HTR-8/SVneo (cell line): ENCODE measurements around the gene DOCK7.
A peak's percentile ranks its signal among the peaks of the same experiment; 100 is the strongest.

ENCODE experiments used
- DNase-seq: peaks from one replicate; pipeline ENCODE4 v3.0.0; 2011; ENCODE audit warnings: low spot score, mixed read lengths; ENCODE audit not compliant: insufficient read length
- FAIRE-seq: peaks from 2 replicates; lab custom pipeline; 2011; peaks lifted over from hg19 to GRCh38; lab: Jason Lieb, UNC

The DOCK7 gene

DNA sequence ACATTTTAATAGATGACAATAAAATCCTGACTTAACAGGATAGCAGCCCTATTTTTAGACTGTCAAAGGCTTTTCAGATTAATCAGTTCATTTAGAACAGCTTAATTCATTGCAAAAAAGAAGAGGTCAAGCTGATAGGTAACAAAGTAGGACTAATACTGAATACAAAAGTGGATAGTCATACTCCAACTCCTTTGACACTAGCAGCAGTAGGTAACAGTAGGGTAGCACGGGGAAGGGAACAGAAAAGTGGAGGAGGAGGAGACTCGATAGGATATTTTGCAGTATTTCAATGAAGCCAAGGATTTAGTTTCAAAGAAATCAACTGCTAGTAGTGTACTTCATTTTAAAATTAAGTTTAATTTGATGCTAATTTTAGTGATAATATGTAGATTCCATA, 200.2 kb downstream of the DOCK7 start:
- DNase-seq (no peak), FAIRE-seq (no peak)

DNA sequence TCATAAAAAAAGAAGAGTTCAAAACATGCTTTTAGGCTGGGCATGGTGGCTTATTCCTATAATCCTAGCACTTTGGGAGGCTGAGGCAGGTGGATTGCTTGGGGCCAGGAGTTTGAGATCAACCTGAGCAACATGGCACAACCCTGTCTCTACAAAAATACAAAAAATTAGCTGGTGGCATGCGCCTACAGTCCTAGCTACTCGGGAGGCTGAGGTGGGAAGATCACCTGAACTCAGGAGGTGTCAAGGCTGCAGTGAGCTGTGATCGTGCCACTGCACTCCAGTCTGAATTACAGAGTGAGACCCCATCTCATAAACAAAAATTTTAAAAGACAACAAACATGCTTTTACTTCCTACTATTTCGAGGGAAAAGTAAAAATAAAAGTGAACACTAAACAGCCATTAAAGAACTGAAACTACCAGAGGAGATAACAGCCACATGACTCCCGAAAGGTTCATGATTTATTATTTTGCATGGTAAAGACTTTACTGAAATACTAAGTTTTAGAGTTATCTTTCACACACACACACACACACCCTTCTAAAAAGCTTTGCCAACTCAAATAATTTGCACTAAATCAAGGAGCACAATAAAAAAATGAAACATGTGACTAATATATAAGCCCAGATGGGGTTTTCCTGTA, 203.2 kb downstream of the DOCK7 start:
- no peak for FAIRE-seq
- no peak for DNase-seq

DNA sequence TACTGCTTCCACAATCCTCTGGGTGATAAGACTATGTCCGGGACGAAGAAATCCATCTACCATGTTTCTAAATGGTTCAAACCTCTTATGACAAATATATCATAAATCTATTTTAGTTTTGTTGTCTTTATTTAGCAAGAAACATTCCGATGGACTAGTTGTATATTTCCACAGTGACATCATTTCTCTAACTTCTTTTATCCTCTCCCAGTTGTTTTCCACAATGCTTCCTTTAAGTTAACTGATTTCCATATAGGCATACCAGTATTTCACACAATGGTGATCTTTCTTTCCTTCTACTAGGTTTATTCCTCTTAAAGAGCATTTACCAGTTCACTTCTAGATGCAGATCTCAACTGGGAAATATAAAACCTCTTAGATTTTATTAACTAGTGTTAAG, 206.5 kb downstream of the DOCK7 start:
- no peak for FAIRE-seq

DNA sequence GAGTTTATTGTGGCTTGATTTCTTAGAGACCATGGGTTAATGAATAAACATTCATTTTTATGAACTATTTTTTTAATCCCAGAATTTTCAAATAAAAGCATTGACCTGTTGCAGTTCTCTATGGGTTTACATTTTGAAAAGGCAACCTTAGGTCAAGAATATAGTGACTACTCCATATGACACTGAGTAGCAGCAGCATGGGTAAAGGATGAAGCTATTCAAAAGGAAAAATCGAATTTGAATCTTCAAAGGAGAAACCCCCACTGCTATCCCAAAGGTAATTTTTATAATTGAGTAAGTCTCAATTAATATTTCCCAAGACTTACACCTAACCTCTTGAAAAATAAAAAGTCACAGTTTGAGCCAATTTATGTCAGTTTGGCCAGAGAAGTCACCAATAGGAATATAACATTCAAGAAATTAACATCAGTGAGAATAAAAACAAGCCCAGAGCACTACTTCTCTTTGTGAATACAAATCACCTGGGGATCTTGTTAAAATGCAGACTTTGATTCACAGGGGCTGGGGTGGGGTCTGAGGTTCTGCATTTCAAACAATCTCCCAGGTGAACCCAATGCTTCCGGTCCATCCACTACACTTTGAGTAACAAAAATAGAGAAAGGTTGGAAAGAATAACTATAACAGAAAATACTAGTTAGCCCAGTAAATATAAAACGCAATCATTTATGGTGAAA, 211.5 kb downstream of the DOCK7 start:
- FAIRE-seq (no peak), DNase-seq (no peak)

More for the DNA sequence above, 206.5 kb downstream of the DOCK7 start:
- no peak for DNase-seq

DNA sequence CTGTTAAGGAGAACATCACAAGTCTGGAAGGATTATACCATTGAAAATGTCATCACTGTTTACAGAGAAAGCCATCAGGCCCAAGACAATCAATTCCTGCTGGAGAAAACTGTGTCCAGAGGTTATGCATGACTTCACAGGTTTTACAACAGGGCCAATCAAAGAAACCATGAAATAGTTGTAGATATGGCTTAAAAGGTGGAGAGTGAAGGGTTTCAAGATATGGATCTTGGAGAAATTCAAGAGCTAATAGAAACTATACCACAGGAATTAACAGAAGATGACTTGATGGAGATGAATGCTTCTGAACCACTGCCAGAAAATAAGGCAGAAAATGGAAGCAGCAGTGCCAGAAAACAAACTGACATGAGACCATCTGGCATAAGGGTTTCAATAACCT, 221.1 kb downstream of the DOCK7 start:
- FAIRE-seq (no peak), DNase-seq (no peak)

DNA sequence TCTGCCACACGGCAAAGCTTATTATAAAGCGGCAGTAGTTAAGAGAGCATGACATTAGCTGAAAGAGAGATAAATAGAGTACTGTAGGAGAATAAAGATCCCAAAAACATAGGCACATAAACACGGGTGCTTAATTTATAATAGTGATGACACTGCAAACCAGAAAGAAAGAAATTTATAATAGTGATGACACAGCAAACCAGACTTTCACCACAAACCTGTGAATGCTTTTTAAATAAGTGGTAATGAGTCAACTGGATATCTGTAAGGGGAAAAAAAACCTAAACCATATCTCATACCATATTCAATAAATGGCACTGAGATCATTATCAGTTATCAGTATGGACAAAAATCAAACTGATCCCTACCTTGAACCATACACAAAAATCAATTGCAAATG, 225.8 kb downstream of the DOCK7 start:
- no peak for FAIRE-seq

DNA sequence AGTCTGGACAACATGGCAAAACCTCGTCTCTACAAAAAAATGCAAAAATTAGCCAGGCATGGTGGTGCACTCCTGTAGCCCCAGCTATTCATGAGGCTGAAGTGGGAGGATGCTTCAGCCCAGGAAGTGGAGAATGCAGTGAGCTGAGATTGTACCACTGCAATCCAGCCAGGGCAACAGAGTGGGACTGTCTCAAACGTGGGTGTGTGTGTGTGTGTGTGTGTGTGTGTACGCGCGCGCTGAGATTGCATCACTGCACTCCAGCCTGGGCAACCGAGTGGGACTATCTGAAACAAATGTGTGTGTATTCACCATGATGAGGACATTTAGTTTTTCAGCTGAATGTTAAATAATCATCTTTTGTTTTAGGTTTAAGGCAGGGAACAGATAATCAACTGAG, 230.2 kb downstream of the DOCK7 start:
- FAIRE-seq (peak; percentile 23), DNase-seq (no peak)

More for the DNA sequence above, 225.8 kb downstream of the DOCK7 start:
- no peak for DNase-seq

DNA sequence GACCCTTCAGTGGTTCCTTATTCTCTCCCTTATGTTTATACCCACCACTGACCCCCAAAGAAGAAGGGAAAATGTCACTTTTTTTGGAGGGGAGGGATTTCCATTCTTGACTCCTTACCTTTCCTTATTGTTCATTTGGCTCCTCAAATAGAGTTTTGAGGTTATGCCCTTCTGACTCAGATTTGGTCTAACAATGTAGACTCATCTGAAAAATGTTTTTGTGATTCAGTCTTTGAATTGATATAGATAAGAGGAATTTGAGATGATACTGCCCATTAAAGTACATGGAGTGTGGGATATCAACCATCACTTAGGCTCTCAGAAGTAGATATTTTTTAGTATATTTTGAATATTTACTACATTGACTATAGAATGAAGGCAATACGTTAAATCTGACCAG, 235.2 kb downstream of the DOCK7 start:
- no peak for FAIRE-seq
- DNase-seq = no peak

DNA sequence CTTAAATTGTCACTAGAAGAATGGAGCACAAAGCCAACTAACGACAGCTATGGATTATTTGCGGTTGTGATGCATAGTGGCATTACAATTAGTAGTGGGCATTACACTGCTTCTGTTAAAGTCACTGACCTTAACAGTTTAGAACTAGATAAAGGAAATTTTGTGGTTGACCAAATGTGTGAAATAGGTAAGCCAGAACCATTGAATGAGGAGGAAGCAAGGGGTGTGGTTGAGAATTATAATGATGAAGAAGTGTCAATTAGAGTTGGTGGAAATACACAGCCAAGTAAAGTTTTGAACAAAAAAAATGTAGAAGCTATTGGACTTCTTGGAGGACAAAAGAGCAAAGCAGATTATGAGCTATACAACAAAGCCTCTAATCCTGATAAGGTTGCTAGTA, 237.9 kb downstream of the DOCK7 start:
- DNase-seq (no peak), FAIRE-seq (no peak)

DNA sequence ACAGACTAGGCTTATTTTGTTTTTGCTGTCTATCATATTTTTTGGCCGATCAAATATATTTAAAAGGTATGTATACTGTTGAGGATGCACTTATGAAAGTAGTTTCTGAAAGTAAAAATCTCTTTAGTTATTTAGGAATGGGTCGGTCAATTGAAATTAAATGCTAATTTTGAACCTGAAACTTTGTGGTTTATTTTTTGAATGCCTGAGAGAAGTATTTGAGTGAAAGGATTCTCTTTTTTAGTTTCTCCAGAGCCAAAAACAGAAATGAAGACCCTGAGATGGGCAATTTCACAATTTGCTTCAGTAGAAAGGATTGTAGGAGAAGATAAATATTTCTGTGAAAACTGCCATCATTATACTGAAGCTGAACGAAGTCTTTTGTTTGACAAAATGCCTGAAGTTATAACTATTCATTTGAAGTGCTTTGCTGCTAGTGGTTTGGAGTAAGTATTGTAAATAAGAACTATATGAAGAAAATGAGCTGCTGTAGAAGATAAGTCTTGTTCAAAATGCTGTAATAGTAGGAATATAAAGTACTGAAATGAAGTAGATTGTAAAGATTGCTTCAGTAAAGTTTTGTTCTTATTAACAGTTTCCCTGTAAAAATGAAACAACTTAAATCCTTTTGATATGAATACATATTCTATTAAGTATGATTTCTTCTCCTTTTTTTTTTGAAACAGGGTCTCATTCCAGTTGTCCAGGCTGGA, 239.8 kb downstream of the DOCK7 start:
- no peak for FAIRE-seq
- no peak for DNase-seq

DNA sequence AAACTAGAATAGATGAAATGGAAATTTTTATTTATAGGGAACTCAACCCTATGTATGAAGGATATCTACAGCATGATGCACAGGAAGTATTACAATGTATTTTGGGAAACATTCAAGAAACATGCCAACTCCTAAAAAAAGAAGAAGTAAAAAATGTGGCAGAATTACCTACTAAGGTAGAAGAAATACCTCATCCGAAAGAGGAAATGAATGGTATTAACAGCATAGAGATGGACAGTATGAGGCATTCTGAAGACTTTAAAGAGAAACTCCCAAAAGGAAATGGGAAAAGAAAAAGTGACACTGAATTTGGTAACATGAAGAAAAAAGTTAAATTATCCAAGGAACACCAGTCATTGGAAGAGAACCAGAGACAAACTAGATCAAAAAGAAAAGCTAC, 243.5 kb downstream of the DOCK7 start:
- FAIRE-seq = no peak
- no peak for DNase-seq

DNA sequence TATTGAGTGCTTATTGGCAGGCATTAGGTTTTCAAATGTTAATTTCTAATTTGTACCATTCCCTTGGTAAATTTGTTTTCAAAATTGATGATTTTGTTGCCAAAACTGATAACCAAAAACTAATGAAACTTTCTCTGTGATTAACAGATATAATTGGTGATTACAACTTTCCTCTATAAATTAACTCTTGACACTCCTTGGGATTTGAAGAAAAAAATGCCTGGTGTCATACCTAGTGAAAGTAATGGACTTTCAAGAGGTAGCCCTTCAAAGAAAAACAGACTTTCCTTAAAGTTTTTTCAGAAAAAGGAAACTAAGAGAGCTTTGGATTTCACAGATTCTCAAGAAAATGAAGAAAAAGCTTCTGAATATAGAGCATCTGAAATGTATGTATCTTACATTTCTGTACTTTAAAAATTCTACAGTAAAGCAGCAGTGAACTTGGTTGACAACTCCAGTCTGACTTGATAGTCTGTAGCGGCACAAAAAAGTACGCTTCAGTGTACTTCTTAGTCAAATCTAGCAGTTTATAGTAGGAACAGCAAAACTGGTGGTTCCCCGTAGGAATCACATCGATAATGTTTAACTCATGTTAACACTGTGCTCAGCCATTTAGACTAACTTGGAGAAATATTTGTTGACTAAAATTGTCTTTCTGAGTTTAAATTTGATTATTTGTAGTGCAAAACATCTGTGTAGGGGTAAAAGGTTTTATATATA, 248.4 kb downstream of the DOCK7 start:
- FAIRE-seq (no peak), DNase-seq (no peak)

DNA sequence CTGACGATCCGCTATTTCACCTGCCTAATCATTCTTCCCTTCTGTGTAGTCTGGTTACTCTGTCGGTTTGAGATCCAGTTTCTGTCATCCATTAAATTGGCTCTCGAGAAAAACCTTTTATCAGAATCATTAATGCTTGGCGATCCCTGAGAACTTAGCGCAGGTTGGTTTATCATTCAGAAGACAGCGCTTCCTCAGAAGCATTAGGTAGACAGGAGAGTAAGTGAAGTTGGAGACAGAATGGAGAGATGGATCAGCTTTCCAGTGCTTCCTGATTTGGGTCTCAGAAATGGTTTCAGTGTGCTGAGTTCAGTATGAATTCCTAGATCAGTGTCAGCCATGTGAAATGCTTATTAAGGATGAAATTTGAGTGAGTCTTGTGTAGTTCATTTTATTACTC, 250.0 kb downstream of the DOCK7 start:
- FAIRE-seq = no peak
- DNase-seq = no peak

DNA sequence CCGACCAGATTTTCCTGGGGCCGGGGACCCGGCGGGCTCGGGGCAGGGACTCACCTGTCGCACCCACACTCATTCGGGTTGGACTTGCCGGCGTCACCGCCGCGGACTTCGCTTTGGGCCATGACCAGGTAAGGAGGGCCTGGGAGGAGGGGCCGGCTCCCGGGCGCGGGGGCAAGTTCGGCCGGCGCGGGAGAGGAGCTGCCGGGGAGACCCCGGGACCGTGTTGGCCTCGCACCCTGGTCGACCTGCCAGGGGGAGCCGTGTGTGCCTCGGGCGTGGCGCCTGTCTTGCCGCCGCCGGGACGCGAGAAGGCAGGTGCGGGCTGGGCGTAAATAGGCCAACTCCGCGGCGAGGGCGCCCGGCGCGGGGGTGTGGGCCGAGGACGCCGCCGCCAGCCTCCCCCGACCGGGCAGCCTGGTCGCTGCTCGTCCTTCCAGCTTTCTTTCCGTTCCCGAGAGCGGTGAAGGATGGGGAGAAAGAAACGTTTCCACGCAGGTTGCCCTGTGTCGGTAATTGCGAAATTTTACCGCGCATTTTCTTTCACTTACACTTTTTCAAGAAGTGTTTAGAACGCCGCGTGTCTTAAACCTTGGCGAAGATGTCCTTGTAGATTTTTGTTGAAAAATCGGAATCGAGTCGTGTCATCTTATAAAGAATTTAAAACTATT, 250.8 kb downstream of the DOCK7 start:
- FAIRE-seq = no peak
- no peak for DNase-seq

DNA sequence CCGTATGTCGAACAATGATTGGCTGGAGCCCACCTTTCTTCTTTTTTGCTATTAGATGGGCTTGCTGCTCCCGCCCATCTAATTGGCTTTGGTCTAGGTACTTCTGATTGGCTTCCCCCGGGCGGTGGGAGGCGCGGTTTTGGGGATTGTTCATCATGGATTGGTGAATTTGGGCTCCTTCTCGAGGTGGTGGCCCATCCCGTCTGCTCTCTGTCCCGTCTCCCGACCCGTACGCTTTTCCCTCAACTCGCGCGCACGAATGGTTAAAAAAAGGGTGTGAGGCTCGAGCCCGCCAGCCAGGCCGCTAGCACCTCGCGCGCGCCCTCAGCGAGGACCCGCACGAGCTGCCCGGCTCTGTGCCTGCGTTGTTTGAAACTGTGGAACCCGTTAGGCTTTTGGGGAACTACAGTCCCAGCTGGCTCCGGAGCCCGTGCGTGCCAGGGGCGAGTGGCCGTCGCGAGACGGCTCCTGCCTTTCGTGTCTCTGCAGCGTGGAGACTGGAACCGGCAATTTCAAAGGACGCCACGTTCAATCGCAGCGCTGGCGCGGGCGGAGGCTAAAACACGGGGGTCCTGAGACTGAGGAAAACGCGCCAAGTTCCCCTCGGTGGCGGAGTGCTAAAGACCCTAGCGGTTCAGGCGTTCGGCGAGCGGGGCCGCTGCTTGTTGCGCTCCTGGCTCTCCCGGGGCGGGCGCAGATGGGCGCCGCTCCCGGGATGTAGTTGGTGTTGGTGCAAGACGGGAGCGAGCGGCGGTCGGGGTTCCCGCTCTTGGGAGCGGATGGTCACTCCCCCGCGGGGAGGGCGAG, 251.5 kb downstream of the DOCK7 start, which contains the start of gene USP1:
USP1 (plus strand) TSS at position 584 of the 807 bp plus-strand sequence. CDS start 2,819 bp downstream, outside the sequence.
- FAIRE-seq (peak; percentile 44), DNase-seq (peak; percentile 89)

DNA sequence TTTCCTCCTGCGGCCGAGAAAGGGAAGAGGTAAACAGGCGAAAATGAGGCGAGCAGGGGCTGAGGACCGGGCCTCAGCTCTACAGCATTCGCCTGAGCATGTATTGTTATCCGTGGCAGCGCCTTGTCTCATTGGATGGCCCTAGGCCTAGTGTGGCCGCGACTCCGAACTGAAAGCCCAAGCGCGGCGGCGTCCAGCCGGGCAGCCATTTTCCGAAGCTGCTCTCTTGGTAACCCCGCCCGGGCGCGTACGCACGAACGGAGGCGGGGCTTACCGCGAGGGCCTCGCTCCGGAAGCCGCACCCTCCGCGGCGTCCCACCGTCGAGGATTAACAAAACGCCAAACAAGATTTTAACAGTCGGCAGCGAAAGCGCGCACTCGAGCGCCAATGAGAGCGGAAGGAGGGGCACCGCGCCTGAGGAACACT, 252.1 kb downstream of the DOCK7 start:
- FAIRE-seq (peak; percentile 91), DNase-seq (no peak)

DNA sequence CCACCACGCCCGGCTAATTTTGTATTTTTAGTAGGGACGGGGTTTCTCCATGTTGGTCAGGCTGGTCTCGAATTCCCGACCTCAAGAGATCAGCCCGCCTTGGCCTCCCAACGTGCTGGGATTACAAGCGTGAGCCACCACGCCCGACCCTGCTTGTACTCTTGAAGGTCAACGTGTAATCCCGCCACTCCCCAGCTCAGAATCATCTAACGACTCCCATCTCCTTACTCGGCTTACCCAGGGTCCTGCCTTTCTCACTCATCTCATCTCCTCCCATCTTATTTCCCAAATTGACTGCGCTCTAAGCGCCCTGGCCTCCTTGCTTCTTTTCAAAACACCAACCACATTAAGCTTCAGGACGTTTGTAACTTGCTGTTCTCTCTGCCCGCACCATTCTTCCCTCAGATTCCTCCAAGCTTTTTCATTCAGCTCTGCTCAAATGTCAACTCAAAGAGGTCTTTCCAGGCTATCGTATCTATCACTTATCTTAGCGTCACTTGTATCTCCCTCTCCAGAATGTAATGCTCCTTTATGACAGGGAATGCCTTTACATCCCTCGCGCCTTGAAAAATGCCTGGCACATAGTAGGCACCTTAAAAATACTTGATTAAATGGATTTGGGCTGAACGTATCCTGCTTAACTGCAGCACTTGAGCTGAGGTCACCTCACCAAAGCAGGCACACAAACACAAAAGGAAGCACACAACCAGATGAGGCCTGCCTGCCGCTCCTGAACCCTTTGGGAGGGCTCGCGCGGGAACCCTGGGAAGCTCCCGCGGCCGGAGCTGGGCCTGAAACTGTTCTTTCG, 252.8 kb downstream of the DOCK7 start:
- DNase-seq (no peak), FAIRE-seq (no peak)

DNA sequence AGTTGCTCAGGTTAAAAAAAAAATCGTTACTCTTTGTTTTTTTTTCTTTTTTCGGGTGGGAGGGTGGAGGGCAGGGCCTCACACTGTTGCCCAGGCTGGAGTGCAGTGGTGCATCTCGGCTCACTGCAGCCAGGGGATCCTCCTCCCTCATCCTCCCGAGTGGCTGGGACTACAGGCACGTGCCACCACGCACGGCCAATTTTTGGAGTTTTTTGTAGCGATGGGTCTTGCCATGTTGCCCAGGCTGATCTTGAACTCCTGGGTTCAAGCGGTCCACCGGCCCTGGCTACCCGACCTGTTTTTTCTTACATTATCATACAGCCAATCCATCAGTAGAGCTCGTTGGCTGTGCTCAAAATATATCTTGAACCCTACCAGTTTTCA, 253.6 kb downstream of the DOCK7 start:
- no peak for FAIRE-seq
- DNase-seq = no peak
